ENCODE data around the gene SLC5A2.

GRCh38 chr16:31507617-31507928, 24.6 kb downstream of the SLC5A2 start:
- no peak for TF ChIP-seq POLR2A (IDR thresholded peaks at IDR 0.05)
- TF ChIP-seq, protein P1, sequence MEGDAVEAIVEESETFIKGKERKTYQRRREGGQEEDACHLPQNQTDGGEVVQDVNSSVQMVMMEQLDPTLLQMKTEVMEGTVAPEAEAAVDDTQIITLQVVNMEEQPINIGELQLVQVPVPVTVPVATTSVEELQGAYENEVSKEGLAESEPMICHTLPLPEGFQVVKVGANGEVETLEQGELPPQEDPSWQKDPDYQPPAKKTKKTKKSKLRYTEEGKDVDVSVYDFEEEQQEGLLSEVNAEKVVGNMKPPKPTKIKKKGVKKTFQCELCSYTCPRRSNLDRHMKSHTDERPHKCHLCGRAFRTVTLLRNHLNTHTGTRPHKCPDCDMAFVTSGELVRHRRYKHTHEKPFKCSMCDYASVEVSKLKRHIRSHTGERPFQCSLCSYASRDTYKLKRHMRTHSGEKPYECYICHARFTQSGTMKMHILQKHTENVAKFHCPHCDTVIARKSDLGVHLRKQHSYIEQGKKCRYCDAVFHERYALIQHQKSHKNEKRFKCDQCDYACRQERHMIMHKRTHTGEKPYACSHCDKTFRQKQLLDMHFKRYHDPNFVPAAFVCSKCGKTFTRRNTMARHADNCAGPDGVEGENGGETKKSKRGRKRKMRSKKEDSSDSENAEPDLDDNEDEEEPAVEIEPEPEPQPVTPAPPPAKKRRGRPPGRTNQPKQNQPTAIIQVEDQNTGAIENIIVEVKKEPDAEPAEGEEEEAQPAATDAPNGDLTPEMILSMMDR (IDR thresholded peaks at IDR 0.05): no peak
